T-helper 1 cell treated with Interleukin-12 subunit alpha and Interleukin-12 subunit beta and Interleukin-4 antibody, amounts not matched to agents 30 μg/mL and 1 μg/mL, for 36 hours (primary cell): ENCODE results near the gene GNS.
"Not testable (repeated sequence)": the region's sequence is repeated elsewhere in the genome, so short reads cannot be mapped to it uniquely, and the experiment has no call there.

Source experiments
- H3K27ac Mint-ChIP-seq: one replicate; pipeline ENCODE4 v1.8.0; 2021; ENCODE audit warnings: mild to moderate bottlenecking, mixed read lengths
- H3K27me3 Mint-ChIP-seq: one replicate; pipeline ENCODE4 v1.8.0; 2021; ENCODE audit warnings: low read depth, mixed read lengths
- H3K36me3 Mint-ChIP-seq: one replicate; pipeline ENCODE4 v1.8.0; 2021; ENCODE audit warnings: low read depth, mixed read lengths
- H3K4me1 Mint-ChIP-seq: one replicate; pipeline ENCODE4 v1.8.0; 2021; ENCODE audit warnings: low read depth, mixed read lengths
- H3K4me3 Mint-ChIP-seq: one replicate; pipeline ENCODE4 v1.8.0; 2021; ENCODE audit warnings: mild to moderate bottlenecking, moderate library complexity, mixed read lengths
- H3K9me3 Mint-ChIP-seq: one replicate; pipeline ENCODE4 v1.8.0; 2021; ENCODE audit warnings: mixed read lengths

GNS gene

DNA sequence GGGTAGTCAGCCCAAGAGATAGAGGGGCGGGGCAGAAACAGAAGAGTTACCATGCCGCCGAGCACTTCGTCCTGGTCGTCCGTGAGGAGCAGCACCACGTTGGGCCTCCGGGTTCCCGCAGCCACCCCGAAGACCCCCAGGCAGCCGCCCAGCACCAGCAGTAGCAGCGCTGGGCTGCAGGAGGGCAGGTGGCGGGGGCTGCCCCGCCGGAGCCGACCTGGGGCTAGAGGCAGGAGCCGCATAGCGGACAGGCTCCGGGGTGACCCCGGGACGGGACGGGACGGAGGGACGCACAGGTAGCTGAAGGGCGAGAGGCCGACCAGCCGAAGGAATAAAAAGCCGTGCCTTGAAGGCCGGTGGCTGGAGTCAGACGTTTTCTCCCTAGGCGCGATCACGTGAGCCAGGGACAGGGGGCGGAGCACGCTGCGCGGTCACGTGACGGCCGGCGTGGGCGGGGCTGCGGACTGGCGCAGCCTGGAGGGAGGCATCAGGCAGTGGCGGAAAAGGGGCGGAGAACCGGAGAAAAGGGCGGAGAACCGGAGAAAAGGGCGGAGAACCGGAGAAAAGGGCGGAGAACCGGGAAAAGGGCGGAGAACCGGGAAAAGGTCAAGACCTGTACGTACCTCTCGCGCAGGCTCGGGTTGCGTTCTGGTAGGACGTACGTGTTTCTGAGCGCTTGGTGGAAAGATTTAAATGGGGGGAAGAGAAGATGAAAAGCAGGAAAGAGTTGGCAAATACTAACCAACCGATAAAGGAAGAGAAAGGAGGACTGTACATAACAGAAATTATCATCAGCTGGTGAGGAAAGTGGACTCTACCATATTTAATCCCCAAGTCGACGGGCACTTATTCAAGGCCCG lies at the start of gene GNS:
GNS (minus strand) TSS at position 372 of the 860 bp plus-strand sequence; CDS start at position 242, 130 bp downstream.
- H3K27me3 Mint-ChIP-seq = peaks cover 5% of the 10 kb centered on the region
- H3K4me1 Mint-ChIP-seq = peaks cover 29% of the 10 kb centered on the region
- H3K9me3 Mint-ChIP-seq = no peaks in the 10 kb centered on the region
- peak within 1 kb of the TSS; percentile 92 for H3K4me3 Mint-ChIP-seq
- H3K36me3 Mint-ChIP-seq = peaks cover 4% of the 10 kb centered on the region
- H3K27ac Mint-ChIP-seq = peak within 1 kb of the TSS; percentile 85

DNA sequence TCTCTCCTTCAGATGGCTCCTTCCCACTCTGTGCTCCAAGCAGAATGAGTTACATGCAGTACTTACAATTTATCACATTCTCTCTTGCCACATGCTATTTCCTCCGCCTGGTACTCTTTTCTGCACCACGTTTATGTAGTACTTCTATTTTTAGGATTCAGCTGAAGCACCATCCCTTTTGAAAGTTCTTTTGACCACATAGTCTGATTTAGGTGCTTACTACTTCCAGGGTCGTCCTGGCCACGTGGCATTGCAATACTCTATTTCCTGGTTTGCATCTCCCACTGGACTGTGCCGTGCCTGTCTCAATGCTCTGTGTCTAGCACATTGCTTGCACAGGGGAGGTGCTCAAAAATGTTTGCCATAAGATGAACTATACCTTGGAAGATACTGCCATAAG lies 48.9 kb upstream of the GNS start:
- Mint-ChIP-seq H3K9me3 (no peaks in the 10 kb centered on the region), H3K27ac (no peak overlapping the region), H3K4me1 (peaks cover 2% of the 10 kb centered on the region), H3K36me3 (no peaks in the 10 kb centered on the region), H3K4me3 (no peak overlapping the region), H3K27me3 (peaks cover 33% of the 10 kb centered on the region)

DNA sequence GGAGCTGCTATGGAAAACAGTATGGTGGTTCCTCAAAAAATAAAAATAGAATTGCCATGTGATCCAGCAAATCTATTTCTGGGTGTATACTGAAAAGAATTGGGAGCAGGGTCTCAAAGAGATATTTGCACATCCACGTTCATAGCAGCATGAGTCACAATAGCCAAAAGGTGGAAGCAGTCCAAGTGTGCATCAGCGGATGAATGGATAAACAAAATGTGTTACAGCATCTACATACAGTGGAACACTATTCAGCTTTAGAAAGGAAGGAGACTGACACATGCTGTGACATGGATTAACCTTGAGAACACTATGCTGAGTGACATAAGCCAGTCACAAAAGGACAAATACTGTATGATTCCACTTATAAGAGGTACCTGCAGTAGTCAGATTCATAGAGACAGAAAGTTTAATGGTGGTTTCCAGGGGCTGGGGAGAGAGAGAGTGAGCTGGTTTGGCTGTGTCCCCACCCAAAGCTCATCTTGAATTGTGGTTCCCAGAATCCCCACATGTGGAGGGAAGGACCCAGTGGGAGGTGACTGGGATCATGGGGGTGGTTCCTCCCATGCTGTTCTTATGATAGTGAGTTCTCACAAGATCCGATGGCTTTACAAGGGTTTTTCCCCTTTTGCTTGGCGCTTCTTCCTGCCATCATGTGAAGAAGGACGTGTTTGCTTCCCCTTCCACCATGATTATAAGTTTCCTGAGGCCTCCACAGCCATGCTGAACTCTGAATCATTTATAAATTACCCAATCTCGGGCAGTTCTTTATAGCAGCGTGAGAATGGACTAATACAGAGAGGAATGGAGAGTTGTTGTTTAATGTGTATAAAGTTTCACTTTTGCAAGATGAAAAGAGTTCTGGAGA lies 47.6 kb upstream of the GNS start:
- H3K4me1 Mint-ChIP-seq = peaks cover 2% of the 10 kb centered on the region
- H3K4me3 Mint-ChIP-seq = no peak overlapping the region
- H3K27me3 Mint-ChIP-seq = peaks cover 33% of the 10 kb centered on the region
- no peaks in the 10 kb centered on the region for H3K36me3 Mint-ChIP-seq
- no peaks in the 10 kb centered on the region for H3K9me3 Mint-ChIP-seq
- H3K27ac Mint-ChIP-seq = no peak overlapping the region

DNA sequence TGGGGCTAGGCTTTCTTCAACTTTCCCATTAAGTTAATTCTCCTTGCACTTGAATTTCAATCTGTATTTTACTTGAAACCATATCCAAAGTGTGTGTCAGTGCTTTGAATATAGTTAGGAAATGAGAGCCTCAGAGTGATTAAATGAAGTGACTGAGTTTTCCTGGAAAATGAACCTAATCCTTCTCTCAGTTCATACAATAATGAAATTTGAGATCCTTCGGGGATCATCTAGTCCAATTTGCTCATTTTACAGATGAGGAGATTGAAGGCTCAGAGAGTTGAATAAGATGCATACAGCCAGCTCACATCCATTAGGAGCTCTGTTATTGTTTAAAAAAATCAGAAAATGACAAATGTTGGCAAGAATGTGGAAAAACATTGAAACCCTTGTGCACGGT lies 47.0 kb upstream of the GNS start:
- Mint-ChIP-seq H3K27ac (no peak overlapping the region), H3K27me3 (peaks cover 35% of the 10 kb centered on the region), H3K4me1 (peaks cover 2% of the 10 kb centered on the region), H3K4me3 (no peak overlapping the region), H3K9me3 (no peaks in the 10 kb centered on the region), H3K36me3 (no peaks in the 10 kb centered on the region)

DNA sequence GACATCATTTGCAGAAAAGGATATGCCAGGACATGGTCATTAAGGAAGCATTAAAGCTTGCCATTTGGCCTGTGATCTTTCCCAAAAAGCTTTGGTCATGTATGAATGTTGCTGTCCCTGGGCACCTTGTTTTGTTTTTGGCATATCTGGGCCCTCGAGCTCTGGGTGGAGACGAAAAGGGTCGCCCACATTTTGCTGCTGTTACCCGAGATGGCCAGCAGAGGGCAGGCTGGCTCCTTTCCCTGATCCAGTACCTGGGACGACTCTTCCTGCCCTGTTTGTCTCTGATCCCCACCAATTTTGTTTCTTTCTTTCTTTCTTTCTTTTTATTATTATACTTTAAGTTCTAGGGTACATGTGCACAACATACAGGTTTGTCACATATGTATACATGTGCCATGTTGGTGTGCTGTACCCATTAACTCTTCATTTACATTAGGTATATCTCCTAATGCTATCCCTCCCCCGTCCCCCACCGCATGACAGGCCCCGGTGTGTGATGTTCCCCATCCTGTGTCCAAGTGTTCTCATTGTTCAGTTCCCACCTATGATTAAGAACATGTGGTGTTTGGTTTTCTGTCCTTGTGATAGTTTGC lies 43.1 kb upstream of the GNS start:
- not testable (repeated sequence) for H3K9me3 Mint-ChIP-seq, H3K27ac Mint-ChIP-seq, H3K4me1 Mint-ChIP-seq, H3K4me3 Mint-ChIP-seq, H3K36me3 Mint-ChIP-seq
- peaks cover 35% of the 10 kb centered on the region for H3K27me3 Mint-ChIP-seq

DNA sequence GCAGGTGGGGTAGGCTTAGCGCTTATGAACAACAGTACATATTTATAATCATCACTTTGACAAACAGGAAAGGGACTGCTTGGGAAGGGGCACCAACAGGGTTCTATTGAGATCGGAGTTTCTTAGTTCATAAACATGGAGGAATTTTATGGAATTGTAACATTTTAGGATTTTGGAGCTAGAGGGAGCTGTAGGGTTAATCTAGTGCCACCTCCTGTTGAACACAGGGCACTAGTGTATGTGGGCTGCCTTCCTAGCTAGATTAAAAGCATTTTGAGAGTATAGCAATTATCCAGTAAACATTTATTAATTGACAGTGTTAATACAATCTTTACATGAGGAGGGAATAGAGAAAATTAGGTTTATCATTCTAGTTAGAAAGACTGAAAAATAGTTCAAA lies 42.2 kb upstream of the GNS start:
- H3K9me3 Mint-ChIP-seq = no peaks in the 10 kb centered on the region
- no peaks in the 10 kb centered on the region for H3K4me1 Mint-ChIP-seq
- H3K27me3 Mint-ChIP-seq = peaks cover 31% of the 10 kb centered on the region
- H3K4me3 Mint-ChIP-seq = no peak overlapping the region
- no peak overlapping the region for H3K27ac Mint-ChIP-seq
- no peaks in the 10 kb centered on the region for H3K36me3 Mint-ChIP-seq

DNA sequence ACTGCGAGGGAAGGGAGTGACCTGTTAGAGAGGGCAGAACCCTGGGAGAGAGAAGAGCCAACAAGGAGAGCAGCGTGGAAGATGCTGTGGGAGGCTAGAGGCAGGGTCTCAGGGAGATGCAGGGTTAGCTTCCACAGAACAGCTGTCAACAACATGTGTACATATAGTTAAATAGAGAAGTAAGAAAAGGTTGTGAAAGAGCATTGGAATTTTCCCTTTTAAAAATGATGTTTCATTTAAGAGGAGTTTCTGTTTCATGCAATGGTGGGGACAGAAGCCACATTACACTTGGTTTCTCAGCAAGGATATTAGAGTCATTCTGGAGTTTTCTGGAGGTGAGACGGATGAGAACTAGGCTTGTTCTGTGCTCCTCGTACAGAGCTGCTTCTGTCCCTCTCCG lies 41.4 kb upstream of the GNS start:
- Mint-ChIP-seq H3K27ac (no peak overlapping the region), H3K27me3 (peaks cover 30% of the 10 kb centered on the region), H3K9me3 (no peaks in the 10 kb centered on the region), H3K4me1 (no peaks in the 10 kb centered on the region), H3K36me3 (no peaks in the 10 kb centered on the region), H3K4me3 (no peak overlapping the region)

DNA sequence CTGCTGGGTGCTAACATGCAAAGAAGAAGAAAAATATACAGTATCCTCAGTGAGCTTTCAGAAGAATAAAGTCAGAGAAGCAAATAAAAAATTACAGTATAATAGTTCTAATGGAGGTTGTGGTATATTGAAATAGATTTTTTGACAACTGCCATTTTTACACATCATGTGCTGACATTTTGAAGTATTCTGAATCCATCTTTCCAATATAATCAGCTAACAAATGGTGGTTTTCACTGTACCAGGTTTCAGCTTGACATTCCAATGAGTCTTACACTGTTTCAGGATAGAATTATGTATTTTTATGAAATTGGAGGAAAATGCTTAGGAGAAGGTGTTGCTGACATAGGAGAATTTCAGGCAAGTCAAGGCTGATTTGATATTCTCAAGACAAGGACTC lies 39.0 kb upstream of the GNS start:
- no peak overlapping the region for H3K27ac Mint-ChIP-seq
- peaks cover 39% of the 10 kb centered on the region for H3K27me3 Mint-ChIP-seq
- no peaks in the 10 kb centered on the region for H3K36me3 Mint-ChIP-seq
- H3K4me1 Mint-ChIP-seq = no peaks in the 10 kb centered on the region
- no peak overlapping the region for H3K4me3 Mint-ChIP-seq
- no peaks in the 10 kb centered on the region for H3K9me3 Mint-ChIP-seq

DNA sequence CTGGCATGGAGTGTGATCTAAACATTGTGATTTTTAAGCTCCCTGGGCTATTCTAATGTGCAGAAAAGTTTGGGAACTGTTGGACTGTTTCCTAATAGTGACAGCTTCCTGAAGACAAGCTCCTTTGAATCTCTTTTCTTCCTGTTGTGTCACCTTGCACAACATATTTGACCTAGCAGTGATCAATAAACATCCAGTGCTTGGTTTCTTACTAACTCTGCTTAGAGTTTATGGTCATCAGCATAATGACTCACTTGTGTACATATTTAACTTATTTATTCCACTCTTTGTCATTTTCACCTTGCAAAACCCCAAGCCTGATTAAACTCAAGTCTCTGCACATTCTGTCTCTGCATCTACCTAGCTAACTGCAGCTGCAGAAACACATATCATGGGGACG lies 38.0 kb upstream of the GNS start:
- H3K36me3 Mint-ChIP-seq = no peaks in the 10 kb centered on the region
- H3K4me1 Mint-ChIP-seq = no peaks in the 10 kb centered on the region
- peaks cover 39% of the 10 kb centered on the region for H3K27me3 Mint-ChIP-seq
- H3K27ac Mint-ChIP-seq = no peak overlapping the region
- no peak overlapping the region for H3K4me3 Mint-ChIP-seq
- no peaks in the 10 kb centered on the region for H3K9me3 Mint-ChIP-seq

DNA sequence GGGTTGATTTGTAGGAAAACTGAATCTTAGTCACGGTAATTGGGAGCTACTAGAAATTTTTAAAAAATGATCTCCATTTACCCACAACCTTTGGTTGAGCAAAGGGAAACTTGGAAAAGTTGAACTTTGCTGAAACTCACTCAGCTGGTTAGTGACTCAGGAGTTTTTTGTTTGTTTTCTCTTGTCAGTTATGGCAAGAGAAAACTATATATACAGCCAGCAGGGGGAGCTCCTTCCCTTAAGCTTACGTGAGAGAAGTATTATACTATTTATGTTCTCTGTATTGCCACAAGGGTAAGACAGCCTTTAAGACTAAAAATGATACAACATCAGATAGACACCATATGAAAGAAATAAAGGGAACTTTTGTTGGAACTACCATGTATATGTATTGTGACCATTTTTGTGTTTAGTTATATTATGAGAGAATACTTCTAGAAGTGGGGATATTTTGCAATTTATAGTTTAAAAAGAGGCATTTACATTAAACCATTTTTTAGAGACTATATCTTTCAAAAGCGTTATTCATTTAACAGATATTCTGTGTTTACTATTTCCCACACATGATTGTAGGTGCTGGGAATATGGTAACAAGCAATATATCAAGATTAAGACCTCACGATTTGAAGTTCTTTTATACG lies 37.1 kb upstream of the GNS start:
- no peaks in the 10 kb centered on the region for H3K36me3 Mint-ChIP-seq
- no peaks in the 10 kb centered on the region for H3K4me1 Mint-ChIP-seq
- H3K27me3 Mint-ChIP-seq = peaks cover 39% of the 10 kb centered on the region
- H3K9me3 Mint-ChIP-seq = no peaks in the 10 kb centered on the region
- H3K4me3 Mint-ChIP-seq = no peak overlapping the region
- no peak overlapping the region for H3K27ac Mint-ChIP-seq

DNA sequence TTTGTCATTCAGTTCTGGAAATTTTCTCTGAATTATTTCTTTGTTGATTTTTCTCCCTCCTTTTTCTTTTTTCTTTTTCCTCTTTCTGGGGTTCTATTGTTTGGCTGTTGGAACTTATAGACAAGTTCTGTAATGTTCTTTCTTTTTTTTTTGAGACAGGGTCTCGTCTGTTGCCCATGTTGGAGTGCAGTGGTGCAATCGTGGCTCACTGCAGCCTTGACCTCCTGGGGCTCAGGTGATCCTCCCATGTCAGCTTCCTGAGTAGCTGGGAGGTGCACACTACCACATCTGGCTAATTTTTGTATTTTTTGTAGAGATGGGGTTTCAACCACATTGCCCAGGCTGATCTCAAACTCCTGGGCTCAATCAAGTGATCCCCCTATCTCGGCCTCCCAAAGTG lies 35.1 kb upstream of the GNS start:
- H3K27ac Mint-ChIP-seq = no peak overlapping the region
- H3K27me3 Mint-ChIP-seq = peaks cover 38% of the 10 kb centered on the region
- H3K4me1 Mint-ChIP-seq = no peaks in the 10 kb centered on the region
- no peaks in the 10 kb centered on the region for H3K9me3 Mint-ChIP-seq
- H3K4me3 Mint-ChIP-seq = no peak overlapping the region
- H3K36me3 Mint-ChIP-seq = no peaks in the 10 kb centered on the region

DNA sequence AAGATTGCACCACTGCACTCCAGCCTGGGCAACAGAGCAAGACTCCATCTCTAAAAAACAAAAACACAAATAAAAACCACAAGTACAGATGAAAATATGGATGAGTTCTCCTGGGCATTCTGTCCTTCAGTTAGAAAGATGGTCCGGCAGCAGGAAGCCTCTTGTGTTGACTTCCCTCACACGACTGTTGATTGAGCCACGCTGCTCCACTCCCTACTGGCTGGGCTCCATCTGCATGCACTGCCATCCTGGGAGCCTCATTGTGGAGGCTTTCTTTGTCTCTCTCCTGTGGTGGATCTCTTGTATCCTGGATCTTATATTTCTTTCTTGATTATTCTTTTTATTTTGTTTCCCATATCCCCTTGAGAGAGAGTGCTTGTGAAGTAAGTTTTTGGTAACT lies 34.4 kb upstream of the GNS start:
- H3K27me3 Mint-ChIP-seq = peaks cover 45% of the 10 kb centered on the region
- H3K36me3 Mint-ChIP-seq = no peaks in the 10 kb centered on the region
- H3K27ac Mint-ChIP-seq = no peak overlapping the region
- no peak overlapping the region for H3K4me3 Mint-ChIP-seq
- no peaks in the 10 kb centered on the region for H3K9me3 Mint-ChIP-seq
- no peaks in the 10 kb centered on the region for H3K4me1 Mint-ChIP-seq

DNA sequence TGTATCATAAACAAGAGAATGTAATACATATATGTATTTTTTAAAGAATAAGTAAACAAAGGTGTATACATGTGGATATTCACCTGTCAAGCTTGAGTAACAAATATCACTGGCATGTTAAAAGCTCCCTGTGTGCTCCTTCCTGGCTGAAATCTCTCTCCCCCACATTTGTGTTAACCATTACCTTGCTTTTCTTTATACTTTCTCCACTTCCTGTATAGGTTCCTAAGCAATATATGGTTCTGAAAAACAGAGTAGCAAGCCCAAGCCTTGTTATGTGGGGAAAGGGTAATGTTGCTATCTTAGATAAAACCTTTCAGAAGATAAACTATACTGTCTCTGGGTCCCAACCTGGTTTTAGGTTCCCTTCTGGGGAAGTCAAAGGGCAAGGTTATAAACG lies 32.9 kb upstream of the GNS start:
- Mint-ChIP-seq H3K4me1 (no peaks in the 10 kb centered on the region), H3K27ac (no peak overlapping the region), H3K4me3 (no peak overlapping the region), H3K9me3 (no peaks in the 10 kb centered on the region), H3K27me3 (peaks cover 41% of the 10 kb centered on the region), H3K36me3 (no peaks in the 10 kb centered on the region)

DNA sequence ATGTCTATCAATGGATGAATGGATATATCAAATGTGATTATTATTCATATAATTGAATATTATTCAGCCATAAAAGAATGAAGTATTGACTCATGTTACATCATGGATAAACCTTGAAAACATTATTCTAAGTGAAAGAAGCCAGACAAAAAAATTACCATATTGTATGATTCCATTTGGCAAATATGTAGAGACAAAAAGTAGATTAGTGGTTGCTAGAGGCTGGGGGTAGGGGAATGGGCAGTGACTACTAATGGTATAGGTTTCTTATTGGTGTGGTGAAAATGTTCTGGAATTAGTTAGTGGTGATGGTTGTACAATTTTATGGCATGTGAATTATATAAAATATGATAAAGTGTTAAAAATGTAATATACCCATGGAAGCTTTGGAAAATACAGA lies 31.8 kb upstream of the GNS start:
- Mint-ChIP-seq H3K4me1 (no peaks in the 10 kb centered on the region), H3K36me3 (no peaks in the 10 kb centered on the region), H3K4me3 (no peak overlapping the region), H3K27me3 (peaks cover 38% of the 10 kb centered on the region), H3K27ac (no peak overlapping the region), H3K9me3 (no peaks in the 10 kb centered on the region)
